ENCODE results near the gene MTRF1. TPM values are rescaled to one million over a fixed set of nuclear protein-coding genes. Genes with fewer than 3 reads are reported as not detected.
A peak's percentile ranks its signal among the peaks of the same experiment; 100 is the strongest.

Gene MTRF1, protein sequence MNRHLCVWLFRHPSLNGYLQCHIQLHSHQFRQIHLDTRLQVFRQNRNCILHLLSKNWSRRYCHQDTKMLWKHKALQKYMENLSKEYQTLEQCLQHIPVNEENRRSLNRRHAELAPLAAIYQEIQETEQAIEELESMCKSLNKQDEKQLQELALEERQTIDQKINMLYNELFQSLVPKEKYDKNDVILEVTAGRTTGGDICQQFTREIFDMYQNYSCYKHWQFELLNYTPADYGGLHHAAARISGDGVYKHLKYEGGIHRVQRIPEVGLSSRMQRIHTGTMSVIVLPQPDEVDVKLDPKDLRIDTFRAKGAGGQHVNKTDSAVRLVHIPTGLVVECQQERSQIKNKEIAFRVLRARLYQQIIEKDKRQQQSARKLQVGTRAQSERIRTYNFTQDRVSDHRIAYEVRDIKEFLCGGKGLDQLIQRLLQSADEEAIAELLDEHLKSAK
- total RNA-seq: 10 to 100 TPM; 10.0 to 10.8 TPM
- long read RNA-seq, donor 1, partial matches to known transcripts: 1 of 2 reads
- long read RNA-seq, donor 1, other reads (novel, unspliced or antisense): 1 of 2 reads
- long read RNA-seq, donor 2, partial matches to known transcripts: 1 of 1 reads
- long read RNA-seq, donor 2, other reads (novel, unspliced or antisense): 0 of 1 reads

DNA sequence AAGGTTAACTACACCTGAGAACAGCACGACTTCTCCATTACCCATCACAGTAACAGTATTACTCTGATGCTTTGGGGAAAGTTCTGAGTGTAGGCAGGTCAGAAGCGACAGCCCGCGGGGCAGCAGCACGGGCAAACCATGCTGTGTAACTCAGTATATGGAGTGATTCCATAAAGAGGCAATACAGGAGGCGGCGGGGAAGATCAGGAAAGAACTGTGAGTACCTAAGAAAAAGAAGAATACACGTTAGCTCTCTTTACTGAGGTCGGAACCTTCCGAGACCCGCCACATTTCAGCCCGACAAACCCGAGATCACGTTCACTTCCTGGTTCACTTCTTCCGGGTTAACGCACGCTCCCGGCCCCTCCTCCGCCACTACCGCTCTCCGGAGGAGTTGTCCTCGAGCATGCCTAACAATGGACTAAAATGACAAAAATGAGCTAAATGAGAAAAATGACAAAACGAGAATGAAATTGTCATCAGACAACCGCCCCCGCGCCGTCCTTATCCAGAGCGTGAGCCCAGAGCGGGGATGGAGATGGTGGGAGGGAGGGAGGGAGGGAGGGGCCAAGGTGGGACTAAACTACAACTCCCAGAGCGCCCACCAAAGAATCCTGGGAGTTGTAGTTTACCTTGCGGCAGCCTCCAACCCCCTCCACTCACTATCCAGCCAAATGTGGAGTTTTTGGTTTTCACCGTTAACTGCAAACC lies at the start of gene MTRF1:
Gene MTRF1, minus strand, starts transcription at position 316 of the 711 bp plus-strand sequence. CDS start 2,669 bp downstream, outside the sequence.
- peak; percentile 94 for DNase-seq (ENCODE audit: low spot score)
- intact Hi-C loops (cut with DNase I): no loop called here

DNA sequence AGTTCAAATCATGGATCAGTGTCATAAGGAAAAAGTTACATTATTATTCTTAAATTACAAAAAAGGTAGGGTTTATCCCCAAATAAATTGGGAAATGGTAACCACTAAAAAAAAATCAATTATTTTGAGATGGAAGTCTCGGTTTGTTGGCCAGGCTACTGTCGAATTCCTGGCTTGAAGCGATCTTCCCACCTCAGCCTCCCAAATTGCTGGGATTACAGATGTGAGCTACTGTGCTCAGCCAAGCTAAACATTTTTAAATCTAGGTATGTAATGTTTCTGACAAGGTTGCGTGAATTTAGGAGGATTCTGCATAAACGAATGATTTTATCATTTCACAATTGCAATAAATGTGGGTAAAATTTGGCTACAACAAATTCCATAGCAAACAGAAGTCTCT lies 49.7 kb upstream of the MTRF1 start:
- intact Hi-C loops (cut with DNase I): no loop called here
- no peak for DNase-seq (ENCODE audit: low spot score)

DNA sequence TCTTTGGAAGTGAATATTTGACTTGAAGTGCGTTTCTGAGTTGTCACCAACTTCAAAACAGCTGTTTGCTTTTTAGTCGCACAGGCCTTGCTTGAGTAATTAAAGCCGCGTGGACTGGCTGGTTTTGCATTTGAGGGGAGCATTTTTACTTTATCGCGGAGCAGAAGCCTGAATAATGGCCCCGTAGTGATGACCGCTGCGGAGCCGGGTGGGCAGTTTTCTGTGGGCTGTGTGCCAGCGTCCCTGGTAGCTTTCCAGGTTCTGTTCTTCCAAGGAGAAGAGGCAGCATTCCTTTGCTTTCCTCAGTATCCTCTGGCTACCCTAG lies 48.8 kb upstream of the MTRF1 start:
- no peak for DNase-seq (ENCODE audit: low spot score)
- intact Hi-C loops (cut with DNase I): no loop called here

DNA sequence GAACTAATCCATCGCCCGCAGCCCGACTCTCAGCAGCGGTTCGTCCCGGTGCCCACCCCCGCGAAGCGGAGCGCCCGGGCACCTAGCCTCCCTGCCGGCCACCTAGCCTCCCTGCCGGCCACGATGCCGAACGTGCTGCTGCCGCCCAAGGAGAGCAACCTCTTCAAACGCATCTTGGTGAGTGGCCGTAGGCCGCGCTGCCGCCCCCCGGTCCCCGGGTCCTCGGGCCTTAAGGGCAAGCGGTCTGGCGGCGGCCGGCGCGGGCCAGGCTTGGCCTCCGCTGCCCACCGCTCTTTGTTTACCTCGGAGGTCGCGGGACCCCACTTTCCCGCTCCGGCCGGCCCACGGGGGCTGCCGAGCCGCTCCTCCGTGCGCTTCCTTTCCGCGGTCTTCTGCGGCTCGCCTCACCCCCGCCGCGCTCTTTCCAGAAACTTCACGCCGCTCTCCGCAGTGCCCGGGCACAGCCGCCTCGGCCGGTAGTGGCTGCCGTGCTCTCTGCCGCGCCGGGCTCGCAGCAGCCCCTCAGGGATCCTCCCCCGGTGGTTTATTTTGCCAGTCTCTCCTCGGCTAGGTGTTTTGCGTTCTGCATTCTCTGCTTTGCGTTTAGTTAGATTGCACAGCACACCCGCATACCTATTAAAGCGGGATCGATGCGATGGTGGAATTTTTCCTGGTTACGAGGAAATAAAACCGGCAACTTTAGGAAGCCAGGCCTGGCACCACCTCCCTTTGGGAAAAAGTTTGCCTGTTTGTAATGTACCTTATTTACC lies 48.2 kb upstream of the MTRF1 start:
- intact Hi-C loops (cut with DNase I): no loop called here
- no peak for DNase-seq (ENCODE audit: low spot score)

DNA sequence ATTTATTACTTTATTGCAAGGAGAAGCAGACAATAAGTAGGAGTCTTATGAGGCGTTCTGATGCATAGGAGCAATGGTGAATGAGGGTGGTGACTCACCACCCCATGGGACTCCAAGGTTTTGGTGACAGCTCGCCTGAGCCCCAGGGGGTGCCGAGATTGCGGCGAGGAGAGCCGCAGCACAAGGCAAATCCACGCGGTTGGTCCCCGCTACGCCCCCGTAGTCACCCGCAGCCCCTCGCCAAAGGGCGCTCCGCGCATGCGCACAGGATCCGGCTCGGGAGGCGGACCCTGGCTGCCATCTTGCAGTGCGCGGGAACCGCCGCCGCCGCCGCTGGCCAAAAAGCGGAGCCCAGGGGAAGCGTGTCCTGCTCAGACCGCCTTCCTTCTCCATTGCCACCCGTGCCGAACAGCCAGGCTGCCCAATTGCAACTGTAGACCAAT lies 47.6 kb upstream of the MTRF1 start, which contains the start of gene NAA16:
Gene NAA16, plus strand, starts transcription at position 305 of the 443 bp plus-strand sequence. CDS start 262 bp downstream, outside the sequence.
- intact Hi-C loops (cut with DNase I): no loop called here
- peak; percentile 98 for DNase-seq (ENCODE audit: low spot score)

DNA sequence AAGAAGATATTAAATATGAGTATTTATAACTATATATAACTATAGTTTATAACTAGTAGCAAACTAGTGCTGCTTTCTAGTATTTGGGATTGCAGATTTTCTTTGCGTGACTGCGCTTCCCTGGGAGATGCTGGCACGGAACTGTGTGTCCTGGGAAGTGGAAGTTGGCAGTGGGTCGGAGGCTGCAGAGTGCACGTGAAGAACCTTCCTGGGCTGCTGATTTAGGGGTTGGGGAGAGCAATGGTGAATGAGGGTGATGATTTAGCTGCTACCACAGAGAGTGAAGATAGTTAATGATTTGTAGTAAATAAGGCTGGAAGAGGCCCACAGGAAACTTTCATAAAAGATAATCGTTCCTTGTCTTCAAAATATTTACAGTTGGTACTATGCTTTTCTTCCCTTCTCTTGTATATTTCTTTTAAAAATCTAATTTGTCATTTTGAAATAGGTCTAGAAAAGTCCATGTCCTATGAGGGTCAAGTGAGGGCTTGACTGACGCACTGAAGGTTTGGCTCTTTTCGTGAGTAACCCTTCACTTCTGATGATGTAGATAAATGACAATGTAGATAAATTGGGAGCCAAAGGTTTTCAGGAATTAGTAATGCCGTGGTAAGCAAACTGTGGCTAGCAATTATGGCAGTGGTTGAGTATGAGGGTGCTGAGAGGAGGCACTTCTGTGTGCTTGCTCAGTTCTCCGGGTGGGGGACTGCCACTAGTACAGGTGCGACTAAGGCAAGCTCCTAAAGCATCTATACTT lies 44.7 kb upstream of the MTRF1 start:
- no peak for DNase-seq (ENCODE audit: low spot score)
- intact Hi-C loops (cut with DNase I): no loop called here

DNA sequence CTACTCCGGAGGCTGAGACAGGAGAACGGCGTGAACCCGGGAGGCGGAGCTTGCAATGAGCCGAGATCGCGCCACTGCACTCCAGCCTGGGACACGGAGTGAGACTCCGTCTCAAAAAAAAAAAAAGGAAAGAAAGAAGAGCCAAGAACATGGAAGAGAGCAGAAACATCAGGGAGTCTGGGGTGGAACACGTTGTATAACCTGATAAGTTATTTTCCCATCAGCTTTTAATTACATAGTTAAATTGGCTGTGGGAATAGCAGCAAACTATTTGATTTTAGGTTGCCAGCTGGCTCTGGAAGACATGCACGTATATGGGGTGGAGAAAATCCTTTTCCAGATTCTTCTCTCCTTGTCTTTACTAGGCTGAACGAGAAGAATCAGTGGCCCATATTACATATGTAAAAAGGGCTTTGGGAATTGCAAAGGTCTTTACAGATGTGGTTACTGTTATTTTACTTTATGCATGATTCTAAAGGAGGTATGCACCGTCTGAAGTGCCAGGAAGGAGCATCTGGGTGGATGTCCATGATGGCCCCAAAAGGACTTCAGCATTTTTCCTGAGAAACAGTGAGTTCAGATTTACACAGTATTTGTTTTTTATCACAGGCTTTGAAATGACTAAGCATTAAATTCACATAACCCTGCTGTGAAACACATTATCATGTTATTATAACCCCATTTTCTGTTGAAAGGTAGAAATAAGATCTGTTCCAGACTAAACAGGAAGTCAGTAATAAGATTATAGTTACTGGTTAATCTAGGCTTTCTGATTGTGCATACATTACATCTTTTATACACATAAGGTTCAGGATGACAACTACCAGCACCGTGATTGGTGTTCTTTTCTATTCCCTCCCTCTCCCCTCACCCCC lies 43.1 kb upstream of the MTRF1 start:
- no peak for DNase-seq (ENCODE audit: low spot score)
- intact Hi-C loops (cut with DNase I): no loop called here

DNA sequence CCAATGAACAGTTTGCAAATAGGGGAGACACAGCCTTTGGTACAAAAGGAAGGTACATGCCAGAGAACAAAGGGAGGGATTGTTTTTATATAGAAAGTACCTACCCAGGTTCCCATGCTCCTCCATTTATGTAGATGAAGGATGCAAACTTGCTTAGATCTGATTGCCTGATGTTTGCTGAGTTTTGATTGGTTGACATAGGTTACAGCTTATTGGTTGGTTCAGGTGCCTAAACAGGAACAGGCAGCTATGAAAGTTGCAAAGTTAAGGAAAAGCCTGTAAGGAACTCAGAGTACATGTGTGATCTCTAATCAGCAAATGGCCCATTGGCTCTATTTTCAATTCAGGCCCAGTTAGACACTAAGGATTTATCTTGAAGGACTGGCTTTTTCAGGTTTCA lies 41.2 kb upstream of the MTRF1 start:
- no peak for DNase-seq (ENCODE audit: low spot score)
- intact Hi-C loops (cut with DNase I): no loop called here

DNA sequence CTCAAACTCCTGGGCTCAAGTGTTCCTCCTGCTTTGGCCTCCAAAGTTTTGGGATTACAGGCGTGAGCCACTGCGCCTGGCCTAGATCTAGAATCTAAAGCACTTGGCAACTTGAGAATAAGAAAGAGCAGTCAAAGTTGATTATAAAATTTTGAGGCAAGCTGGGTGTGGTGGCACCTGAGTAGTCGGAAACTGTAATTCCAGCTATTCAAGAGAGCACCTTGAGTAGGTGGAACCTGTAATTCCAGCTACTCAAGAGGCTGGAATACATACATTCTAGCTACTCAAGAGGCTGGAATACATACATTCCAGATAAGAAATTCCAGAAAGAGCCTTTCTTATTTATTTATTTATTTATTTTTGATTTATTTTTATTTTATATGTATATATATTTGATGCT lies 39.4 kb upstream of the MTRF1 start:
- intact Hi-C loops (cut with DNase I): no loop called here
- DNase-seq (ENCODE audit: low spot score): no peak

DNA sequence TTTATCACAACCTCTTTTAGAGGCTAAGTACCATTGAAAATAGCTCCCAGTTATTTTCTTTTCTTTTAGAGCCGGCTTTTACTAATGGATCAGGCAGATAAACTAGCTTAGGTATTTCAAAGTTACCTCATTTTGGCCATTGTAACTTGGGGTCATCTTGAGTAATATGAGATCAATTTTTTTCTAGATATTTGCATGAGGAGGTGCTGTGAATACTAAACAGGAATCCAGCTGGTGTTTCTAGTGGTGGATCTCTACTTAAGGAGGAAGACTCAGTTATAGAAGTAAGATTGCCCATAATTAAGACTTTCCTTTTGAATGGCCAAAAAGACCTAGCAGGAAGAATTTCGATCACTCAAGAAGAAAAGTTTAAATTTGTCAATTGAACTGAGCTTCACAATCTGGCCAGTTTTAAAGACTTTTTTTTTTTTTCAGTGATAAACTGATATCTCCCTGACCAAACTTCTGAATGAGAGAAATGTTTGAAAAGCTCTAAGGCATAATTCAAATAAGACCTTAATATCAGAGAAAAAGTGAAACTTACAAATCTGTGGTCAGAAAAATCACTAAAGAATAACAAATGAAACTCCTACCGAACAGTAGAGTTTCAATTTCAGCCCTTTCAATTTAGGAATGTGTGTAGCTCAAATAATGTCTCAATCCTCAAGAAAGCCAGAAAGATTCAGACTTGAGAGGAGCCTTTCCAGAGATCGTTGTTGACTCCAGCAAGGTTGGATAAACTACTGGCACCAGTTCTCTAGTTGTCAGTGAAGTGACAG lies 36.1 kb upstream of the MTRF1 start:
- no peak for DNase-seq (ENCODE audit: low spot score)
- intact Hi-C loops (cut with DNase I): no loop called here

DNA sequence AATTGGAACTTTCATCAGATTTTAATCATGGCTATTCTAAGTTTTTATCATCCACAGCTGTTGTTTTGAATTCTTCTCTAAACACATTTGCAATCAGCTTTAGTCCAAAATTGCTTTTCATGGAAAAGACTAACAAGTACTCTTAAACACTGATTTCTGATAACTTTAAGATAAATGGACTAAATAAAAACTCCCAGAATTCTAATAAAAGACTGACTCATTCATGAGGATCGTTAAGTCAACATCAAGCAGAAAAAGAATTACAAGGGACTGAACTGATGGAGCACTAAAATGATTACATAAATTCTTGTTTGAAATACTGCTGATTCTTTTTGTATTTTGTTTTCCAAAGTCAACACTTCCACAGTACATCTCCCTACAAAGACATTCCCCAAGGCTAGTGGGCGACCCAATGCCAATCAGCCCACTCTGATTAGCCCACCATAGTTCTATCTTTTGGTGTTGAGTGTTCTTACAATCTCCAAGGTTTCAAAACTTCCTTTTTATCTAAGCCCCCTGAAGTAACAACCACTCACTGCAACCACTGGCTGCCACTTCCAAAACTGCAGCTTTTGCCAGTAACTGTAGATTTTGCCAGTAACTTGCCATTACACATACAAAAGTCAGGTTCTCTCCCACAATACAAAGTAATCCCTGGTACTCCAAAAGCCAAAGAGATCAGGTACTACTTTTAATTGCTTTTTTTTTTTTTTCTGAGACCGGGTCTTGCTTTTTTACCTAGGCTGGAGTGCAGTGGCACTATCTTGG lies 33.7 kb upstream of the MTRF1 start:
- intact Hi-C loops (cut with DNase I): no loop called here
- DNase-seq (ENCODE audit: low spot score): no peak

DNA sequence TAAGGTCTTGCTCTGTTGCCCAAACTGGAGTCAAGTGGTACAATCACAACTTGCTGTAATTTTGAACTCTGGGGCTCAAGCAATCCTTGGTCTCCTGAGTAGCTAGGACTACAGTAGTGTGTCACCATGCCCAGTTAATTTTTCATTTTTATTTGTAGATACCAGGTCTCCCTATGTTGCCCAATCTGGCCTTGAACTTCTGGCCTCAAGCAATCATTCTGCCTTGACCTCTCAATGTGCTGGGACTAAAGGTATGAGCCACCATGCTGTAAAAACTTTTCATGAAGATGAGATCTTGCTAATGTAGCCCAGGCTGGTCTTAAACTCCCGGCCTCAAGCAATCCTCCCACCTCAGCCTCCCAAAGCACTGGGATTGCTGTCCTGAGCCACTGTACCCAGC lies 32.6 kb upstream of the MTRF1 start:
- intact Hi-C loops (cut with DNase I): loop anchor here in 1 of 2 donors (1.0 kb wide), 1 partner anchor 18 kb away; no protein-coding TSS in a partner anchor
- no peak for DNase-seq (ENCODE audit: low spot score)

DNA sequence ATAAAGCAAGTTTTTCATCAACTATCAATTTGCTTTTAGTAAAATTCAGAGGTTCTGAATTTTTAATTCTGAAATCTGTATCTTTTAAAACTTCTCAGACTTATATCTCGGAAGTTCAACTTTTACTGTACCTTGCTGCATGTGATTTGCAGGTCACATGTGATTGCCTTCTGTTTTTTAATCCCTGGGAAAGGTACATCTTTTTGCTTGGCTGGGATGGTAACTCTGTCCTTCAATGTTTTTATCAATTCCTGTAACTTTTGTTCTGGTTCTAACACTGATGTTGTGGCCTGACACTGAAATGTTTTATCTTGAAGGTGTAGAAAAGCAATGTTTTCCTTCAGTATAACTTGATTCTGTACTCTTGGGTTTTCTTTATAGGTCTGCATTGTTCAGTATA lies 31.5 kb upstream of the MTRF1 start:
- intact Hi-C loops (cut with DNase I): loop anchor here in 1 of 2 donors (1.0 kb wide), 1 partner anchor 17 kb away; no protein-coding TSS in a partner anchor
- DNase-seq (ENCODE audit: low spot score): no peak

DNA sequence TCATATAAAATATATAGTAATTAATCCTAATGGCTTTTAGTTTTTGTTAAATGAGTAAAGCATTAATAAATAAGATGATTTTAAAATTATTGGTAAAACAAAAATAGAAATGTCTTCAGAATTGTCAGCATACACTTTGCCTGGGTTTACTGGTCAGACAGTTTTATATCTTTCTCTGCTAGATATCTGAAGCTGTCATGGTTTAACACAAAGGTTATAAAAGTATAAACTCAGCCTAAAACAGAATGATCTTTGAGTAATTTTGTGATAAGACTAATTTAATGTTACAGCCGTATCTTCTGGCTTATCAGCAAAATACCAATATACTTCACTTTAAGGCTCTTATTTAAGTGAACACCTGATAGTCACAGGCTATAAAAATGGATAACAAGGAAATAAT lies 29.9 kb upstream of the MTRF1 start:
- intact Hi-C loops (cut with DNase I): no loop called here
- no peak for DNase-seq (ENCODE audit: low spot score)

DNA sequence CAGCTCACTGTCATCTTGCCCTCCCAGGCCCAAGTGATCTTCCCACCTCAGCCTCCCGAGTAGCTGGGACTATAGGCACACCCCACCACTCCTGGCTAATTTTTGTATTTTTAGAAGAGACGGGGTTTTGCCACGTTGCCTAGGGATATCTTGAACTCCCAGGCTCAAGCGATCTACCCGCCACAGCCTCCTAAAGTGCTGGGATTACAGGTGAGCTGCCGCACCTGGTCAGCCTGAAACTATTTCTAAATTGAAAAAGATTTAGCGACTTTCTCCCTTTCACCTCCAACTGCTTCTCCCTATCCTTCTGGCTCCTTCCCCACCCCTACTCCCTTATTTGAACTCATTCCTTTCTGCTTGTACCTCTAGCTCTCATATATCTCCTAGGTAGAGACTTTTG lies 27.9 kb upstream of the MTRF1 start:
- DNase-seq (ENCODE audit: low spot score): no peak
- intact Hi-C loops (cut with DNase I): no loop called here

DNA sequence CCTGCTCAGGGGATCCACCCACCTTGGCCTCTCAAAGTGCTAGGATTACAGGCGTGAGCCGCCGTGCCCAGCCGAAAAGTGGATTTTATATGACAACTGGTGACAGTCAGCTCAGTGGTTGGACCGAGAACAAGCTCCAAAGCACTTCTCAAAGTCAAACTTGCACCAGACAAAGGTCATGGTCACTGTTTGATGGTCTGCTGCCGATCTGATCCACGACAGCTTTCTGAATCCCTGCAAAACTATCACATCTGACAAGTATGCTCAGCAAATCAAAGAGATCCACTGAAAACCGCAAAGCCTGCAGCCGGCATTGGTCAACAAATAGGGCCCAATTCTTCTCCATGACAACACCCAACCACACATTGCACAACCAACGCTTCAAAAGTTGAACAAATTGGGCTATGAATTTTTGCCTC lies 26.1 kb upstream of the MTRF1 start:
- intact Hi-C loops (cut with DNase I): no loop called here
- no peak for DNase-seq (ENCODE audit: low spot score)

All from posterior vena cava (tissue), 2 donors.